GF-D8 (cell line): Measurements from ENCODE around the gene NBPF1.
"Not testable (repeated sequence)": the region's sequence is repeated elsewhere in the genome, so short reads cannot be mapped to it uniquely, and the experiment has no call there.

Experiments
- DNase-seq: peaks from one replicate; lab custom pipeline; 2025; lab: John Stamatoyannopoulos, UW

NBPF1 gene

DNA sequence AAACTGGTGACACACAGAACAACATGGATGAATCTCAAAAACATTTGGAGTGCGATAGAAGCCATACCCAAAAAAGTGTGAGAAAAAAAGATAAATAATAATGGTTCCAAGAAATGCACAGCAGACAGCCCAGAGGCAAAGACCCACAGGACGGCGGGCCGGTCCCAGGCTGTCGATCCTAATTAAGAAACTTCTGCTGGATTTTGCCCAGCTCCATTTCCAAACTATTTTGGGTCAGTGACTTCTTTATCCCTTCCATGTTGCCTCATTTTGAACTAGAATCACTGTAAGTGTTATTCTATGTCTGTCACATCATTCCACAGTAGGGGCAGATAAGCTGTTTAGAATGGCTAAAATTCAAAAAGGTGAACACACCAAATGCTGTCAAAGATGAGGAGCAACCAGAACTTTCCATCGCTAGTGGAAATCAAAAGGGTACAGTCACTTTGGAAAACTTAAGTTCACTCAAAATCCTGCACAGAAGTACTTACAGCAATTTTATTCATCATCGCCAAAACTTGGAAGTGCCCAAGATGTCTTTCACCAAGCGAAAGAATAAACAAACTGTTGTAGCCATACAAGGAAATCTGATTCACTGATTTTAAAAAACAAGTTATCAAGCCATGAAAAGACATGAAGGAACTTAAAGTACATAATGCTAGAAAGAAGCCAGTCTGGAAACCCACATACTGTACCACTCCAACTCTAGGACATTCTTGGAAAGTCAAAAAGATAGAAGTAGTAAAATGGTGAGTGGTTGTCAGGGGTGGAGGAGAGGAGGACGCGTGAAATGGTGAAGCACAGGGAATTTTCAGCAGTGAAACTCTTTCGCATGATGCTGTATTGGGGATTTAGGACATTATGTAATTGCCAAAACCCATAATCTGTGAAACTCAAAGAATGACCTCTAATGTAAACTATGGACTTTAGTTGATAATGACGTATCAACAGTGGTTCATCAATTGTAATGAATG, 7.5 kb downstream of the NBPF1 start:
- no peak for DNase-seq

- no peak for DNase-seq
Measured at GRCh38 chr1:16605213-16605525, 8.2 kb downstream of the NBPF1 start.

GRCh38 chr1:16604514-16605212, 8.7 kb downstream of the NBPF1 start:
- not testable (repeated sequence) for DNase-seq

DNA sequence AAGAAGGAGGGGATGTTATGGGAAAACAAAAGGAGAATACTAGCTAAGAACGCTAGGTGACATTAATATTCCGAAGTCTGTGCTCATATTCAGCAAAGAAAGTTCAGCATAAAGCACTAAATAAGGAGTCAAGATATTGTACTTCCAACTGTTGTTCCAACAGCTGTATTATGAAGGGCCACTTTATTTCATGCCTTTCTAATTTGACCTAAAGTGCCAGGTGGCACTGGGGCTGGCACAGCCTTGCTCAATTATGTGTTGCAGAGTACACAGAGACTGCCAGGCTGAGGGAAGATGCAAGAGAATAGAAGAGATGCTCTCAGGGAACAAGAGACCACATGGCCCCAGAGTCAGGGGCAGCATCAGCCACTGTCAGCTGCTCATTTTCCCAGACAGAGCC, 9.7 kb downstream of the NBPF1 start:
- not testable (repeated sequence) for DNase-seq

GRCh38 chr1:16602336-16603011, 10.9 kb downstream of the NBPF1 start:
- not testable (repeated sequence) for DNase-seq

DNA sequence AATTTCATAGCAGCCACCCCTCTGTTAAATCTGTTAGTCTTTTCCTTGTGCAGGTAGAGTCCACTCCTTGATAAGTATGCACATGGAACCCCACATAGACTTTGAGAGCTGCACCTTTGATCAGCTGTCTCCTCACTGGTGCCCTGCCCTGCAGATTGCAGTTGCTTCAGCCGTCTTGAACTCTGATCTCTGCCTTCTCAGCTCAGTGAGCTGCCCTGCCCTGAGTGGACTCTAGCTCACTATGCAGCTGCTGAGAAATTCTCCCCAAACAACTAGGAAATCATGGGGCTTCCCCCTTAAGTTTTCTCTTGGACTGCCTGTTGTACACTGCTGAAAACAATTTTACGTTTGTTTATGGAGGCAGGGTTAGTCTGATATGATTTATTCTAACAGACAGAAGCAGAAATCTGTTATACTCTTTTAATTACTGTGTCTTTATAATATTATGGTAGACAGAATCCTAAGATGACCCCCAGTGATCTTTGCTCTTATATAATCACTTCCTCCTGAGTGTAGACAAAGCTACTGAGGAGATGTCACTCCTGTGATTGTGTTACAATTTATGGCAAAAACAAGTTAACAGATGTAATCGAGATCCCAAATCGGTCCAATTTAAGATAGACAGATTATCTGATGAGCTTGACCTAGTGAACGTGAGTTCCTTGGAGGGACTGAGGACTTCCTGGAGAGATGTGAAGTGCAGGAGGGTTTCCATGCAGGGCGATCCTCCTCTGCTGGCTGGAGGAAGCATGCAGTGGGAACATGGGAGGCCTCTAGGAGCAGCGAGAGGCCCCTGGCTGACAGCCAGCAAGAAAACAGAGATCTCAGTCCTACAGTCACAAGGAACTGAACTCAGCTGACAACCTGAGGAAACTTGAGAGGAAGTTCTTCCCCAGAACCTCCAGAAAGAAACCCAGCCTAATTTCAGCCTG, 12.2 kb downstream of the NBPF1 start:
- DNase-seq, result not testable (repeated sequence)

DNA sequence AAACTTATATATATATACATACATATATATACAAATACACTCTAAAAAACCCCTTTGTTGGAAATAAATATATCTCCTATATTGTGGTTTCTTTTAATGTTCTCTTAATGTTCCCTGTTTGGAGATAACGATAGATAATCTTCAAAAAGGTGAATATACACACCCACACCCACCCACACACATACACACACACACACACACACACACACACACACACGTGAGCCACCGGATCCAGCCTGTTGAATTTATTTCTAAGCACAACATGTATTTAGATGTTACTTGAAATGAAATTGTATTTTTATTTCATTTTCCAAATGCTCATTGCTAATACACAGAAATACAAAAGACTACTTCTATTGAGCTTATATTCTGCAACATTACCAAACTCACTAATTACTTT, 14.0 kb downstream of the NBPF1 start:
- DNase-seq, result not testable (repeated sequence)

GRCh38 chr1:16595216-16595615, 18.1 kb downstream of the NBPF1 start:
- DNase-seq, result not testable (repeated sequence)

DNA sequence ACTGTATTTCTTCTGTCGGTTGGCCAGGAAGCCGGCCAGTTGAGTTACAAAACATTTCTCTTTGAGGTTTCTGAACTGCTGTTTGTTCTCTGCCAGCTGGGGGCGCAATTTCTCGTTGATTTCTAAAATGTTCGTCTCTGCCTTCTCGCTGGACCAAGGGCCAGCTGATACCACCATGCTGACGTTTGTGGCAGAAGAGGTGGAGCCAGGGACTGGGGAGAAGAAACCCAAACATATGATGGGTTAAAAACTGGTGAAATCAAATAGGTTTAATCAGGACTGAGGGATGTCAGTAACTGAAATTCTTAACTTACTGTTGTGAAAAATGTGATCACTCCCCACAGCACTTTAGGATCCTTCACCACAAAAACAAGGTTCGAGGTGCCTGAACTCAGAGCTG, 21.5 kb downstream of the NBPF1 start:
- DNase-seq, result not testable (repeated sequence)

DNA sequence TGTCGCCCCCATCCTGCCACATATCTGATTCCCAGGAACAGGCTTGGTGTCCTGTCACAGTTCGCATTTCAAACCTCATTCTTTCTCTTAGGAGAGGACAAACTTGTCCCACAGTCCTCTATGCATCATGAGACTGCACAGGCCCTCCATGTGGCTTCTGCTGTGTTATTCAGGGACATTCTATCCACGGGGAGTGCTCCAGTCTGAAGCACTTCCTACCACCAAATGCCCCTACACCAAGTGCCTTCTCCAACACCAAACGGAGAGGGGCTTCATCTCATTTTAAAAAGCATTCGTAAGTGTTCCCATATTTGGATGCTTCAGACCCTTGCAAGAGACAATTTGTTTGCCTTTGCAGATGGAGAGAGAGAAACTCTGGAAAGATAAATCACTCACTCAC, 25.3 kb downstream of the NBPF1 start:
- DNase-seq, result not testable (repeated sequence)

GRCh38 chr1:16587639-16588038, 25.7 kb downstream of the NBPF1 start:
- DNase-seq, result not testable (repeated sequence)

GRCh38 chr1:16565324-16565723, 48.0 kb downstream of the NBPF1 start:
- not testable (repeated sequence) for DNase-seq

- not testable (repeated sequence) for DNase-seq
Measured at GRCh38 chr1:16561035-16561434, 52.3 kb downstream of the NBPF1 start.

DNA sequence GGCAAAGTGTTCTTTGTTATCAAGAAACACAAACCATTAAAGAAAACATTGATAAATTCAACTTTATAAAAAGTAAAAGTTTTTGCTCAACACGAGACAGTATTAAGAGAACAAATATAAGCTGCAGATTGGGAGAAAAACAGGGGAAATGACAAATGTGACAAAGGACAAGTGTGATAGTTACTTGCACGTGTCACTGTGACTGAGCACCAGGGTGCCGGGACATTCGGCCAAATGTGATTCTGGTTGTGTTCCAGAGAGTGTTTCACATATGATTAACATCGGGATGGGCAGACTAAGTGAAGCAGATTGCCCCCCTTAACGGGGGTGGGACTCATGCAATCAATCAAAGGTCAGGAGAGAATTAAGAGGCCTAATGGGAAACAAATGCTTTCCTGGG, 52.9 kb downstream of the NBPF1 start:
- DNase-seq, result not testable (repeated sequence)

DNA sequence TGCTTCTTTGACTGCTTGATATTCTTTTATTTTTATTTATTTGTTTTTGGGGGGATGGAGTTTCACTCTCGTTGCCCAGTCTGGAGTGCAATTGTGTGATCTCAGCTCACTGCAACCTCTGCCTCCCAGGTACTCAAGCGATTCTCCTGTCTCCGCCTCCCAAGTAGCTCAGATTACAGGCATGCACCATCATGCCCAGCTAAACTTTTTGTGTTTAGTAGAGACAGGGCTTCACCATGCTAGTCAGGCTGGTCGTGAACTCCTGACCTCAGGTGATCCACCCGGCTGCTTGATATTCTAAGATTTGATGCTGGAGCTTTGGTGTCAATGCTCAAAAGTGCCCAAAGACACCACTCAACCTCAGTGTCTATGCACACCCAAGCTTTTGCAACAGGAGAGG, 53.7 kb downstream of the NBPF1 start:
- not testable (repeated sequence) for DNase-seq

GRCh38 chr1:16557034-16557433, 56.3 kb downstream of the NBPF1 start:
- DNase-seq, result not testable (repeated sequence)

DNA sequence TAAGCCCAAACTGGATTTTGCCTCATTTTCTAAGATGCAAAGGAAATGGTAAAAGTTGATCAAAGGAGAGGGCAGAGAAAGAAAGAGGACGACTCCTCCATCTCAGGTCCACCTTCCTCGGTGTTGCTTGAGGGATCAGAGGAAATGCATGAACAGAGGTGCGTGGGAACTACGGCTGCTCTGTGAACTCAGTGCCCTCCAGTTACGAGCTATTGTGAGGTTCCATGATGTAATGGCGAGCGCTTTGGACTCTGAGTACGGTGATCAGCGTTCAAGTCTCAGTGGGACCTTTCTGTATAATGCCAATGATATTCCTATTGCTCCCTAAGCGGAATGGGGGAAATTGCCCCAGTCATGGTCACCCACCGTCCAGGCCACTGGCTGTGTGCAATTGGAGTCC, 60.1 kb downstream of the NBPF1 start:
- not testable (repeated sequence) for DNase-seq

DNA sequence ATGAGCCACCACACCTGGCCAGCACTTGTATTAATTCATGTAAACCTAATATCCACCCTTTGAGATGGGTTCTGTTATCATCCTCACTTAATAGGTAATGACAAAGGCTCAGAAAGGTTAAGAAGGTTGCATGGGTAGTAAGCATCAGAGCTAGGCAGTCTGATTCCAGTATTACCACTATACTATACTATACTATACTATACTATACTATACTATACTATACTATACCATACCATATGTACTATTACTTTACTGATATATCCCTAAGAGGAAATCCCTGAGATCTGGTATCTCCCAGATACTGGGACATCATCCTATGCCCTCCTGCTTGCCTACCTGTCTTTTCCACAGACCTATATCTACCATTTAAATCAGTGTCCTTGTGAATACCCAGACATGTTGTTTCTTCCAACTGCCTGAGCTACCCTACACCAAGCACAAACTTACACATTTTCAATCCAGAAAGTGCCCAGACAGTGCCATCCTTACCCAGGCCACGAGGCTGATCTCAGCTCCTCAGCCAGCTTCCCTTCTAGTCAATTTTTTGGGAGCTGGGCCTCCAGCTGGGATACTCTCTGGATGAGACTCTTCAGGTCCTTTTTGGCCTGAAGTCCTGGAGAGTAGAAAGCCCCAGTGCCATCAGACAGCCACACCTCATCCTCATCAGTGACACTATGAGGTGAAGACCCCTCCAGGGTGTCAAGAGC, 63.0 kb downstream of the NBPF1 start:
- not testable (repeated sequence) for DNase-seq

GRCh38 chr1:16549545-16549944, 63.8 kb downstream of the NBPF1 start:
- DNase-seq, result not testable (repeated sequence)

DNA sequence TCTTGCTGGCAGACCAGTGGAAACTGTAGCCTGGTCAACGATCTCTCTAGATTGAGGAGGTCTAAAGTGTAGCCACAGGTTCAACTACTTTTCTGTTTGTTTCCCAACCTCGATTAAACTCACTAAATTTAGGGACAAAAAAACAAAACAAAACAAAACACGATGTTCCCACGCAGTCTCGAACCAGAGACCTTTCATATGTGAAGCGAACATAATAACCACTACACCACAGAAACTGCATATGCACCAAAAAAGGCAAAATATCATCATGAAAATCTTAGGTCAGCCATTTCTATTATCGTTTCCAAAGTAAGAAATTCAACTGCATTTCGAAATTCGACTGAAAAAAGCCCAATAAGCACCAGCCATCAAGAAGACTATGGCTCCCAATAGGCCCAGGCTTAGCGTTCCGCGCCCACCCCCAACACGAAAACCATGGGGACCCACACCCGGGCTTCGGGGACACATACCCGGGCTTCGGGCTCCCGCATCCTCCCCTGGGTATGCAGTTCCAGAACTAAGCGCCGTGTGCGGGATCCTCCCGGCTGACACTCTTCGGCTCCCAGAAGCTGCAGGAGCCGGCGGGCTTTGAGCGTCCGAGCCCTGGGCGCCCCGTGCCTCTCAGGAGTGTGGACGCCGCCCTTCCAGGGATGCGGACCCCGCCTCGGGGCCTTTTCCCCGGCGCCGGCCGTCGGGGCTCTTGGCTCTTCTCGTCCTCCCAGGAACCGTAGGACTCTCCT, 65.7 kb downstream of the NBPF1 start:
- DNase-seq, result not testable (repeated sequence)
